A549 (cell line): ENCODE results near the gene WDR20. TPM values are rescaled to one million over a fixed set of nuclear protein-coding genes. Genes with fewer than 3 reads are reported as not detected.
A peak's percentile ranks its signal among the peaks of the same experiment; 100 is the strongest.

Experiments used
- ATAC-seq, 2 experiments: fragments of 200-7000 bp in 1 of 2; fragments of >200 bp in 1 of 2; cut with Nextera tagmentation in 1 of 2; cut with Tn5 transposase in 1 of 2; 3 replicates each; pipeline versions ENCODE4 v1.8.0 to v1.9.1; 2018 to 2020; ENCODE audit warnings: mild to moderate bottlenecking in 1 of 2, moderate library complexity in 1 of 2
- CTCF ChIA-PET: fragments of 300-600 bp; sonication (Branson Sonifier 250); formaldehyde crosslinking; extraction: SDS; loops from one replicate; lab custom pipeline; 2021; ENCODE audit warnings: antibody characterized with exemption, inconsistent platforms; lab: Yijun Ruan, JAX
- POLR2A ChIA-PET: fragments of 350-600 bp; formaldehyde crosslinking; extraction: SDS; loops from one replicate; lab custom pipeline; 2021; ENCODE audit warnings: antibody characterized with exemption, inconsistent platforms; lab: Yijun Ruan, JAX
- DNase-seq, 2 experiments: peaks; one replicate each; pipeline versions ENCODE4 v3.0.0 to v3.0.0-alpha.2; 2011 to 2016; ENCODE audit warnings: low read depth in 1 of 2, low spot score in 1 of 2
- FAIRE-seq: peaks from 2 replicates; lab custom pipeline; 2011; peaks lifted over from hg19 to GRCh38; lab: Jason Lieb, UNC
- H3K27ac ChIP-seq, 2 experiments: fragments of >200 bp; sonication (Bioruptor Twin); formaldehyde crosslinking; 3 replicates each; pipeline ENCODE4 v1.5.1; 2016 to 2017
- H3K4me1 ChIP-seq: fragments of >200 bp; sonication (Bioruptor Twin); formaldehyde crosslinking; 3 replicates; pipeline ENCODE4 v1.6.1; 2016
- H3K4me2 ChIP-seq: fragments of >200 bp; sonication (Bioruptor Twin); formaldehyde crosslinking; 3 replicates; pipeline ENCODE4 v1.6.1; 2016
- H3K4me3 ChIP-seq: fragments of >200 bp; sonication (Bioruptor Twin); formaldehyde crosslinking; 3 replicates; pipeline ENCODE4 v1.5.1; 2016
- H3K9me3 ChIP-seq: fragments of >200 bp; sonication (Bioruptor Twin); formaldehyde crosslinking; 3 replicates; pipeline ENCODE4 v1.6.1; 2016
- BHLHE40 ChIP-seq: IDR thresholded peaks from 2 replicates; pipeline ENCODE4 v1.6.1; 2012; ENCODE audit warnings: low read depth, low read length, inconsistent platforms
- CBX8 ChIP-seq: fragments of 200-600 bp; sonication (generic); IDR thresholded peaks from 2 replicates; pipeline ENCODE4 v1.6.1; 2016
- ESRRA ChIP-seq: fragments of 150-350 bp; IDR thresholded peaks from 2 replicates; pipeline ENCODE4 v1.6.1; 2014; ENCODE audit warnings: mild to moderate bottlenecking, low read length, borderline replicate concordance
- GATA3 ChIP-seq: IDR thresholded peaks from 2 replicates; pipeline ENCODE4 v1.6.1; 2012; ENCODE audit warnings: borderline replicate concordance
- HOXA7 ChIP-seq: fragments of 250-450 bp; sonication (Bioruptor Pico); IDR thresholded peaks from 2 replicates; pipeline ENCODE4 v1.5.0; 2020; ENCODE audit warnings: mild to moderate bottlenecking, moderate library complexity
- HOXB13 ChIP-seq: fragments of 250-450 bp; sonication (Bioruptor Pico); IDR thresholded peaks from 2 replicates; pipeline ENCODE4 v1.5.0; 2020; ENCODE audit warnings: low read depth, mild to moderate bottlenecking, moderate library complexity
- KDM5A ChIP-seq: fragments of 200-600 bp; sonication (generic); IDR thresholded peaks from 2 replicates; pipeline ENCODE4 v1.6.1; 2016; ENCODE audit warnings: antibody characterized with exemption, mild to moderate bottlenecking
- MAX ChIP-seq: IDR thresholded peaks from 2 replicates; pipeline ENCODE4 v1.6.1; 2012
- MAZ ChIP-seq: fragments of 150-350 bp; IDR thresholded peaks from 2 replicates; pipeline ENCODE4 v1.6.1; 2014; ENCODE audit warnings: antibody characterized with exemption, low read depth, low read length, borderline replicate concordance
- NR3C1 ChIP-seq: fragments of >200 bp; sonication (Bioruptor Twin); formaldehyde crosslinking; IDR thresholded peaks from 3 replicates; pipeline ENCODE4 v1.6.1; 2017
- PHF8 ChIP-seq: fragments of 200-600 bp; sonication (generic); IDR thresholded peaks from 2 replicates; pipeline ENCODE4 v1.6.1; 2016; ENCODE audit warnings: low read depth, mild to moderate bottlenecking, antibody characterized with exemption, moderate library complexity, borderline replicate concordance
- RAD21 ChIP-seq, 2 experiments: fragments of >200 bp in 1 of 2; sonication (Bioruptor Twin) in 1 of 2; formaldehyde crosslinking in 1 of 2; IDR thresholded peaks in 1 of 2; conservative IDR thresholded peaks in 1 of 2; 2 replicates in 1 of 2; 3 replicates in 1 of 2; pipeline ENCODE4 v1.6.1; 2012 to 2018; ENCODE audit warnings: inconsistent platforms in 1 of 2
- RARB ChIP-seq: fragments of 250-450 bp; sonication (Bioruptor Pico); IDR thresholded peaks from 2 replicates; pipeline ENCODE4 v1.8.0; 2021; ENCODE audit warnings: mild to moderate bottlenecking, moderate library complexity
- SREBF2 ChIP-seq: fragments of 450-650 bp; IDR thresholded peaks from 2 replicates; pipeline ENCODE4 v1.6.1; 2014; ENCODE audit warnings: mild to moderate bottlenecking, moderate library complexity
- ZSCAN20 ChIP-seq: fragments of 250-450 bp; sonication (Bioruptor Pico); IDR thresholded peaks from 2 replicates; pipeline ENCODE4 v1.8.0; 2022; ENCODE audit warnings: mild to moderate bottlenecking, moderate library complexity
- WGBS: methylation state at CpG from one replicate; pipeline ENCODE4 v1.1.6; 2017; ENCODE audit errors: missing lambda C conversion rate; 5-methylcytosine and 5-hydroxymethylcytosine counted together
- polyA plus RNA-seq, 4 experiments: library from polyadenylated mRNA; depleted of rRNA in 3 of 4; stranded (reverse); fragments of >200 nt; fragmentation: RNase III in 1 of 4; extraction: RNeasy Plus Mini Kit Qiagen cat#74134 plus additional on column Dnase treatment in 1 of 4; gene quantifications; 2 replicates in 3 of 4; 3 replicates in 1 of 4; pipeline ENCODE4 v1.2.3, GENCODE V29; 2011 to 2017
- TF ChIP-seq, protein P1 (sequence below): fragments of 450-650 bp; IDR thresholded peaks from 2 replicates; pipeline ENCODE4 v1.6.1; 2014; ENCODE audit warnings: antibody characterized with exemption
- TF ChIP-seq, protein P2 (sequence below): fragments of >200 bp; sonication (Bioruptor Twin); formaldehyde crosslinking; IDR thresholded peaks from 3 replicates; pipeline ENCODE4 v1.6.1; 2016
- TF ChIP-seq, protein P3 (sequence below): fragments of 200-600 bp; sonication (generic); IDR thresholded peaks from 2 replicates; pipeline ENCODE4 v1.6.1; 2016; ENCODE audit warnings: antibody characterized with exemption, mild to moderate bottlenecking, moderate library complexity

Gene WDR20
- polyA plus RNA-seq, 2 of the 4 experiments (the other 2 are of a cell fraction): 19.5 to 20.6 TPM

DNA sequence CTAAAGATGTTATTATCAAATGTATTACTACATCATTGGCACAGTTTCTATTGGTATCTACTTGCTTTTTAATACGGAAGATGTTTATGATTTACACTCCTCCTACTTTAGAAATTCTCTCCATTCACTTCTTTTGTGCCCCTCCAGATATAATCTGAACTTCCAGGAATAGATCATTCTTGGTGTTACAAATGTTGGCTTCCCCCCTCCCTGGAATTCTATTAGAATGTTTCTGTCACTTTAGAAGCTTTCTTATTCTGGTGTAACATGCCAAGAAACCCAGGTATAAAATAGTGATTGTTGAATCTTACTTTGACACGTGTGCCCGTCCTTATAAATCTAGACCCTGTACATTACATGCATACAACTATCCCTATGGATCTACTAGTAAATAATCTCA, 1.2 kb upstream of the WDR20 start:
- Histone ChIP-seq H3K27ac (peak overlapping the region; percentile 82 to 94), H3K4me2 (peak overlapping the region; percentile 81), H3K9me3 (no peaks in the 10 kb centered on the region), H3K4me3 (peak overlapping the region; percentile 95), H3K4me1 (peaks cover 13% of the 10 kb centered on the region)
- WGBS: 4% methylated on average over 3 of the region's 3 CpGs
- TF ChIP-seq, protein P1, sequence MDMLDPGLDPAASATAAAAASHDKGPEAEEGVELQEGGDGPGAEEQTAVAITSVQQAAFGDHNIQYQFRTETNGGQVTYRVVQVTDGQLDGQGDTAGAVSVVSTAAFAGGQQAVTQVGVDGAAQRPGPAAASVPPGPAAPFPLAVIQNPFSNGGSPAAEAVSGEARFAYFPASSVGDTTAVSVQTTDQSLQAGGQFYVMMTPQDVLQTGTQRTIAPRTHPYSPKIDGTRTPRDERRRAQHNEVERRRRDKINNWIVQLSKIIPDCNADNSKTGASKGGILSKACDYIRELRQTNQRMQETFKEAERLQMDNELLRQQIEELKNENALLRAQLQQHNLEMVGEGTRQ: no peak
- TF ChIP-seq SREBF2 (no peak), RAD21 (conservative IDR thresholded peaks at IDR 0.05 in 1 of 2, IDR thresholded peaks at IDR 0.05 in 1 of 2) (no peak), ZSCAN20 (CRISPR knock-in tag) (no peak), RARB (CRISPR knock-in tag) (no peak), BHLHE40 (no peak)
- TF ChIP-seq, protein P2, sequence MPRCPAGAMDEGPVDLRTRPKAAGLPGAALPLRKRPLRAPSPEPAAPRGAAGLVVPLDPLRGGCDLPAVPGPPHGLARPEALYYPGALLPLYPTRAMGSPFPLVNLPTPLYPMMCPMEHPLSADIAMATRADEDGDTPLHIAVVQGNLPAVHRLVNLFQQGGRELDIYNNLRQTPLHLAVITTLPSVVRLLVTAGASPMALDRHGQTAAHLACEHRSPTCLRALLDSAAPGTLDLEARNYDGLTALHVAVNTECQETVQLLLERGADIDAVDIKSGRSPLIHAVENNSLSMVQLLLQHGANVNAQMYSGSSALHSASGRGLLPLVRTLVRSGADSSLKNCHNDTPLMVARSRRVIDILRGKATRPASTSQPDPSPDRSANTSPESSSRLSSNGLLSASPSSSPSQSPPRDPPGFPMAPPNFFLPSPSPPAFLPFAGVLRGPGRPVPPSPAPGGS: no peak
- ChIA-PET CTCF (interaction anchor here (0.8 to 1.0 kb wide), 2 partner anchors 30 to 42 kb away, joined by 5 to 6 read pairs; no protein-coding TSS in a partner anchor), POLR2A (interaction anchor here (1.0 kb wide), 1 partner anchor 83 kb away, joined by 3 read pairs; no protein-coding TSS in a partner anchor)
- FAIRE-seq: no peak
- no peak for DNase-seq
- peak in 1 of 2 experiments; percentile 1; a peak in 1 of 6 replicates for ATAC-seq

DNA sequence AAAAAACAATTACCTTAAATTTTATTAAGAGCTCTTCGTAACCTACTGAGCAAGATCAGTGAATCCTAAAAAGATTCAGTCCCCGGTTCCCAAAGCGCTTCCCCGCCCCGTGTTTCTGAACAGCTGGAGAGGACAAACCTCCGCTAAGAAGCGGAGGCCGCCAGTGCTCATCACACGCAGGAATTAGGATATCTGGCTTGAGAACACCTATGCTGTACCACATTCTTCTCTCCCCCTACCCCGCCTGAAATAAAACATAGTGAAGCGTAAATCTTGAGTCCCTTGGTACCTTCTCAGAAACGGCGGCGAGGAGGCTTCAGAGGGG, 774 bp upstream of the WDR20 start:
- peak in 1 of 2 experiments; percentile 56 for DNase-seq
- ChIA-PET POLR2A (interaction anchor here (1.0 kb wide), 1 partner anchor 82 kb away, joined by 3 read pairs; no protein-coding TSS in a partner anchor), CTCF (interaction anchor here (0.8 to 1.0 kb wide), 2 partner anchors 31 to 42 kb away, joined by 5 to 6 read pairs; no protein-coding TSS in a partner anchor)
- Histone ChIP-seq H3K9me3 (no peaks in the 10 kb centered on the region), H3K4me3 (peak overlapping the region; percentile 95), H3K4me1 (peaks cover 13% of the 10 kb centered on the region), H3K27ac (peak overlapping the region; percentile 82 to 94), H3K4me2 (peak overlapping the region; percentile 81)
- peak; percentile 56 to 58 for ATAC-seq
- WGBS: 3% methylated on average over 14 of the region's 14 CpGs
- no peak for FAIRE-seq
- no peak for TF ChIP-seq HOXA7 (CRISPR knock-in tag)
- TF ChIP-seq PHF8: no peak
- no peak for TF ChIP-seq RAD21 (conservative IDR thresholded peaks at IDR 0.05 in 1 of 2, IDR thresholded peaks at IDR 0.05 in 1 of 2)
- no peak for TF ChIP-seq CBX8
- TF ChIP-seq ESRRA: no peak
- TF ChIP-seq, protein P3, sequence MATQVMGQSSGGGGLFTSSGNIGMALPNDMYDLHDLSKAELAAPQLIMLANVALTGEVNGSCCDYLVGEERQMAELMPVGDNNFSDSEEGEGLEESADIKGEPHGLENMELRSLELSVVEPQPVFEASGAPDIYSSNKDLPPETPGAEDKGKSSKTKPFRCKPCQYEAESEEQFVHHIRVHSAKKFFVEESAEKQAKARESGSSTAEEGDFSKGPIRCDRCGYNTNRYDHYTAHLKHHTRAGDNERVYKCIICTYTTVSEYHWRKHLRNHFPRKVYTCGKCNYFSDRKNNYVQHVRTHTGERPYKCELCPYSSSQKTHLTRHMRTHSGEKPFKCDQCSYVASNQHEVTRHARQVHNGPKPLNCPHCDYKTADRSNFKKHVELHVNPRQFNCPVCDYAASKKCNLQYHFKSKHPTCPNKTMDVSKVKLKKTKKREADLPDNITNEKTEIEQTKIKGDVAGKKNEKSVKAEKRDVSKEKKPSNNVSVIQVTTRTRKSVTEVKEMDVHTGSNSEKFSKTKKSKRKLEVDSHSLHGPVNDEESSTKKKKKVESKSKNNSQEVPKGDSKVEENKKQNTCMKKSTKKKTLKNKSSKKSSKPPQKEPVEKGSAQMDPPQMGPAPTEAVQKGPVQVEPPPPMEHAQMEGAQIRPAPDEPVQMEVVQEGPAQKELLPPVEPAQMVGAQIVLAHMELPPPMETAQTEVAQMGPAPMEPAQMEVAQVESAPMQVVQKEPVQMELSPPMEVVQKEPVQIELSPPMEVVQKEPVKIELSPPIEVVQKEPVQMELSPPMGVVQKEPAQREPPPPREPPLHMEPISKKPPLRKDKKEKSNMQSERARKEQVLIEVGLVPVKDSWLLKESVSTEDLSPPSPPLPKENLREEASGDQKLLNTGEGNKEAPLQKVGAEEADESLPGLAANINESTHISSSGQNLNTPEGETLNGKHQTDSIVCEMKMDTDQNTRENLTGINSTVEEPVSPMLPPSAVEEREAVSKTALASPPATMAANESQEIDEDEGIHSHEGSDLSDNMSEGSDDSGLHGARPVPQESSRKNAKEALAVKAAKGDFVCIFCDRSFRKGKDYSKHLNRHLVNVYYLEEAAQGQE: 0 out of 2 replicates have a peak, but pooled peaks have one; percentile 71
- TF ChIP-seq HOXB13 (CRISPR knock-in tag): no peak
- TF ChIP-seq NR3C1: no peak

- peak overlapping the region; percentile 95 for H3K4me3 ChIP-seq
- H3K9me3 ChIP-seq: no peaks in the 10 kb centered on the region
- WGBS: 4% methylated on average over 31 of the region's 48 CpGs
- FAIRE-seq: no peak
- ChIA-PET POLR2A (no interaction called here), CTCF (interaction anchor here (0.6 to 1.1 kb wide), 2 partner anchors 11 to 174 kb away, joined by 4 to 5 read pairs; no protein-coding TSS in a partner anchor)
- peak overlapping the region; percentile 88 for H3K4me2 ChIP-seq
- H3K4me1 ChIP-seq: peaks cover 13% of the 10 kb centered on the region
- peak; percentile 16 to 44 for DNase-seq
- H3K27ac ChIP-seq: peak overlapping the region; percentile 94 to 97
- TF ChIP-seq KDM5A (peak; percentile 82), PHF8 (0 out of 2 replicates have a peak, but pooled peaks have one; percentile 34), GATA3 (no peak), MAZ (no peak), MAX (no peak)
- peak; percentile 41 to 53 for ATAC-seq
Measured at GRCh38 chr14:102140027-102140749, 491 bp downstream of the WDR20 start.
